ENCODE results near the gene ZNF276.
"Not testable (repeated sequence)": the region's sequence is repeated elsewhere in the genome, so short reads cannot be mapped to it uniquely, and the experiment has no call there.

DNA sequence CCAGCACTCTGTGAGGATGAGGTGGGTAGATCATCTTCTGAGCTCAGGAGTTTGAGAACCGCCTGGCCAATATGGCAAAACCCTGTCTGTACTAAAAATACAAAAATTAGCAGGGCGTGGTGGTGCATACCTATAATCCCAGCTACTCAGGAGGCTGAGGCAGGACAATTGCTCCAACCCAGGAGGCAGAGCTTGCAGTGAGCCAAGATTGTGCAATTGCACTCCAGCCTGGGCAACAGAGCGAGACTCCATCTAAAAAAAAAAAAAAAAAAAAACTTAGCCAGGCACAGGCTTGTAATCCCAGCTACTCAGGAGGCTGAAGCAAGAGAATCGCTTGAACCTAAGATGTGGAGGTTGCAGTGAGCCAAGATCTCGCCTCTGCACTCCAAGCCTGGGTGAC, 56.9 kb downstream of the ZNF276 start:
- not testable (repeated sequence) for TF ChIP-seq POLR2A (IDR thresholded peaks at IDR 0.05)
- TF ChIP-seq, protein P1, sequence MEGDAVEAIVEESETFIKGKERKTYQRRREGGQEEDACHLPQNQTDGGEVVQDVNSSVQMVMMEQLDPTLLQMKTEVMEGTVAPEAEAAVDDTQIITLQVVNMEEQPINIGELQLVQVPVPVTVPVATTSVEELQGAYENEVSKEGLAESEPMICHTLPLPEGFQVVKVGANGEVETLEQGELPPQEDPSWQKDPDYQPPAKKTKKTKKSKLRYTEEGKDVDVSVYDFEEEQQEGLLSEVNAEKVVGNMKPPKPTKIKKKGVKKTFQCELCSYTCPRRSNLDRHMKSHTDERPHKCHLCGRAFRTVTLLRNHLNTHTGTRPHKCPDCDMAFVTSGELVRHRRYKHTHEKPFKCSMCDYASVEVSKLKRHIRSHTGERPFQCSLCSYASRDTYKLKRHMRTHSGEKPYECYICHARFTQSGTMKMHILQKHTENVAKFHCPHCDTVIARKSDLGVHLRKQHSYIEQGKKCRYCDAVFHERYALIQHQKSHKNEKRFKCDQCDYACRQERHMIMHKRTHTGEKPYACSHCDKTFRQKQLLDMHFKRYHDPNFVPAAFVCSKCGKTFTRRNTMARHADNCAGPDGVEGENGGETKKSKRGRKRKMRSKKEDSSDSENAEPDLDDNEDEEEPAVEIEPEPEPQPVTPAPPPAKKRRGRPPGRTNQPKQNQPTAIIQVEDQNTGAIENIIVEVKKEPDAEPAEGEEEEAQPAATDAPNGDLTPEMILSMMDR (IDR thresholded peaks at IDR 0.05), result not testable (repeated sequence)
